ENCODE measurements around the gene LPIN1.
A peak's percentile ranks its signal among the peaks of the same experiment; 100 is the strongest.

Gene LPIN1

DNA sequence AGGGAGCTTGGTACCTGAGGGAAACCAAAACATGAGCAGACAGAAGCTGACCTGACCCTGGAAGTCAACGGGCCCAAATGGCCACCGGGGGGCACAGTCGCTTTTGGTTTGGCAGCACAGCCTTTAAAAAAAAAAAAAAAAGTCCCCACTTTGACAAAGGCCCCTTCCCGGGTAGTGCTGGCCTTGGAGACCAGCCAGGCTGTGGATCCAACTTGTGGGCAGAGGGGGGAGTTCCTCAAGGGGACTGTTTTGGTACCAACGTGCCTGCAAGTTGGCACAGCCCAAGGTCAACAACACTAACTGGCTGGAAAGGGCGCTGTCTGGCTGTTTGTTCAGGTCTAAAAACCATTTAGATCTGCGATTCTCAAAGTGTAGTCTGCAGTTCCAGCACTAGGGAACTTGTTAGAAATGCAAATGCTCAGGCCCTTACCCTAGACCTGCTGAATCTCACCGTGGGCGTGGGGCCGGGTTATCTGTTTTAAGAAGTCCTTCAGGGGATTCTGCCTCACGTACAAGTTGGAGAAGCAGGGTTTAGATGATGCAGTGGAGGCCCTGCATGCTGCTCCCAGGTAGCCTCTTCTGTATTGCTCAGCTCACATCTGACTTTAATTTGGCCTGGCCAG, 83.0 kb downstream of the LPIN1 start:
- CTCF ChIA-PET, result interaction anchor here (0.7 to 2.2 kb wide), 6 partner anchors 10 to 1178 kb away, joined by 3 to 13 read pairs (median 6); no protein-coding TSS in a partner anchor

DNA sequence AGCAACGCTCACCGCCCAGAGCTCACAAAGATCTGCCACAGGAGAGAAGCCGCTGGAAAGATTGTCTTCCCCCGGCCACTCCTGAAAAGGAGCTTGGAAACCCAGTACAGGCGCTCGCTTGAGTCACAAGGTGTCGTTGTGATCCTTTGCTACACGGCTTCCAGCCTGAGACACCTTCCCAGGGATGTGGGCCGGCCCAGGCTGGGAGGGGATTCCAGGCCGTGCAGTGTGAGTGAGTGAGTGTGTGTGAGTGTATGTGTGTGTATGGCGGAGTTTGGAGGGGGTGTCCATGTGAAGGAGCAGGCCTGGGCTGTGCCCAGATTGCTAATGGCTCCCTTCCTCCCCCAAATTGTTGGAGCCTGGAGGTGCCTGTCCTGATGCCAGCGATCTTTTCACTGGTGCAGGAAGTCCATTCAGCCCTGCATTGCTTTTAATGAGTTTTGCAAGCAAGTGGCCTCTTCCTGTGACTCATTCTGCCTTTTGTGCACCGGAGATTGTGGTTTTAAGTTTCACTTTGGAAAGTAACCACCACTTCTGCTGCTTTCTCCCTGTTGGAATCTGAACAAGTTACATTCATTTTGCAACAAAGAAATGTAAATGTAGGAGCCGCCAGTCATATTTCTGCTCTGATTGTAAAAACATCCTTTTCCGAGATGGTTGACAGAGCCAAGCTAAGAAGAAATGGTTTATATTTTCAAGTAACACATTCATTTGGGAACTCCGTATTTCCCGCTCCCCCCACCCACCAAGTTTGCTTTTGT, 83.7 kb downstream of the LPIN1 start:
- ChIA-PET CTCF (interaction anchor here (0.7 to 2.2 kb wide), 6 partner anchors 11 to 1177 kb away, joined by 3 to 13 read pairs (median 6); no protein-coding TSS in a partner anchor), POLR2A (no interaction called here)
- TF ChIP-seq, protein P1, sequence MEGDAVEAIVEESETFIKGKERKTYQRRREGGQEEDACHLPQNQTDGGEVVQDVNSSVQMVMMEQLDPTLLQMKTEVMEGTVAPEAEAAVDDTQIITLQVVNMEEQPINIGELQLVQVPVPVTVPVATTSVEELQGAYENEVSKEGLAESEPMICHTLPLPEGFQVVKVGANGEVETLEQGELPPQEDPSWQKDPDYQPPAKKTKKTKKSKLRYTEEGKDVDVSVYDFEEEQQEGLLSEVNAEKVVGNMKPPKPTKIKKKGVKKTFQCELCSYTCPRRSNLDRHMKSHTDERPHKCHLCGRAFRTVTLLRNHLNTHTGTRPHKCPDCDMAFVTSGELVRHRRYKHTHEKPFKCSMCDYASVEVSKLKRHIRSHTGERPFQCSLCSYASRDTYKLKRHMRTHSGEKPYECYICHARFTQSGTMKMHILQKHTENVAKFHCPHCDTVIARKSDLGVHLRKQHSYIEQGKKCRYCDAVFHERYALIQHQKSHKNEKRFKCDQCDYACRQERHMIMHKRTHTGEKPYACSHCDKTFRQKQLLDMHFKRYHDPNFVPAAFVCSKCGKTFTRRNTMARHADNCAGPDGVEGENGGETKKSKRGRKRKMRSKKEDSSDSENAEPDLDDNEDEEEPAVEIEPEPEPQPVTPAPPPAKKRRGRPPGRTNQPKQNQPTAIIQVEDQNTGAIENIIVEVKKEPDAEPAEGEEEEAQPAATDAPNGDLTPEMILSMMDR (IDR thresholded peaks at IDR 0.05; ENCODE audit: control extremely low read depth, extremely low read depth, low read depth, missing control alignments), result peak; percentile 22
- DNase-seq (ENCODE audit: extremely low spot score), result peak; percentile 69

More for the DNA sequence above, 83.0 kb downstream of the LPIN1 start:
- peak; percentile 57 for DNase-seq (ENCODE audit: extremely low spot score)
- TF ChIP-seq, protein P1 (IDR thresholded peaks at IDR 0.05; ENCODE audit: control extremely low read depth, extremely low read depth, low read depth, missing control alignments), result peak; percentile 46
- POLR2A ChIA-PET, result no interaction called here

DNA sequence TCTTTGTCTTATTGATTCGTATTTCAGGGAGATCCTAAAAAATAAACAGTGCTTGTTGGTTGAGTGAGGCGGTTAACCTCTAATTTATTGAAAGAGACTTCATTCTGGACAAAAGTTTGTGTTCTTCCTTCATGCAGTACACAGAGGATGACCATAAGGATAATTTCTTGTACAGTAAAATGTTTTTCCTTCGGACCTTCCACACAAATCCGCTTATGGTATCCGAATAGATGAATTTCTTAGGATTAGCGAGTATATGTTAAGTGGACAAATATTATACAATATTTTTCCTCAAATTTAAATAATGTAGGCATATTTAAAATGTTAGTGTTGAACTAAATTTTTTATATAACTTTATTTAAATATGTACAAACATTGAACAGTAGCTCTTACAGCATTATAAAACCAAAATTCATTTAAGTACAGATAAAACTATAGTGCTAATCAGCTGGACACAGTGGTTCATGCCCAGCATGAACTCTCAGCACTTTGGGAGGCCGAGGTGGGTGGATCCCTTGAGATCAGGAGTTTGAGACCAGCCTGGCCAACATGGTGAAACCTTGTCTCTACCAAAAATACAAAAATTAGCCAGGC, 84.4 kb downstream of the LPIN1 start:
- ChIA-PET CTCF (interaction anchor here (2.2 kb wide), 1 partner anchor 1100 kb away, joined by 7 read pairs; no protein-coding TSS in a partner anchor), POLR2A (no interaction called here)
- TF ChIP-seq, protein P1 (IDR thresholded peaks at IDR 0.05; ENCODE audit: control extremely low read depth, extremely low read depth, low read depth, missing control alignments), result no peak
- no peak for DNase-seq (ENCODE audit: extremely low spot score)

DNA sequence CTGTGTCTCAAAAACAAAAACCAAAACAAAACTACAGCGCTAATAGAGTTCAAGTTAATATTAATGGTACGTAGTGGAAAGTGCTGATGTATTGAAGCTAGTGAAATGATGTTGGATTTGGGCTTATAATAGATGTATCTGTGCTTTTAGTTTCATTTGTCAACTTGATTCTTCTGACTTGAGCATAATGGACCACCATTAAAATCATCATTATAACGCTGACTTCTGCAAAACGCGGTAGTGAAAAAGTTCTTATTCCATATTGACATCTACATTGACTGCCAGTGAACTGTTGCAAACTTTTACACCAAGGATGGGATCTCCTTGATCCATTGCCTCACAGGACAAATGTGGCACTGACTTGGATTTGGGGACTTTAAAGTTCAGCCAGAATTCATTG, 85.0 kb downstream of the LPIN1 start:
- POLR2A ChIA-PET, result no interaction called here
- CTCF ChIA-PET, result interaction anchor here (1.9 kb wide), 1 partner anchor 1176 kb away, joined by 6 read pairs; no protein-coding TSS in a partner anchor
- TF ChIP-seq, protein P1 (IDR thresholded peaks at IDR 0.05; ENCODE audit: control extremely low read depth, extremely low read depth, low read depth, missing control alignments), result no peak
- DNase-seq (ENCODE audit: extremely low spot score), result no peak

DNA sequence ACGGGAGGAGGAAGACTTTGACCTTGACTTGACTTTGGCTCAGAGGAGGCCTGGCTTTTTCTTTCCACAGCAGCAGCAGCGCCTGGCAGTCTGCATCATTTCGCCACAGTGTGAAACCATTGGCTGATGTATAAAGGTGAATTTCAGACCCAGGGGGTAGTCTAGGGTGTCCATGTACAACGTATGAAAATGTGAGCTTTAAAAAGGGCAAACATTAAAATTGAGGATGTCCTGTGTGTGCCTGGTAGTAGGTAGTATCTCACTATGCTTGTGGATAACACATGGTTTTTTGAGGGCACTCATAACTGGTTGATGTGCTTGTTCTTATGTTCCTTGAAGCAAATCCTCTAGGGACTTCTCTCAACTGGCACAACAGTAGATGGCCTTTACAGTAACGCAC, 86.1 kb downstream of the LPIN1 start:
- no peak for DNase-seq (ENCODE audit: extremely low spot score)
- TF ChIP-seq, protein P1 (IDR thresholded peaks at IDR 0.05; ENCODE audit: control extremely low read depth, extremely low read depth, low read depth, missing control alignments), result no peak
- CTCF ChIA-PET, result interaction anchor here (1.9 kb wide), 1 partner anchor 1175 kb away, joined by 6 read pairs; no protein-coding TSS in a partner anchor
- POLR2A ChIA-PET, result no interaction called here

DNA sequence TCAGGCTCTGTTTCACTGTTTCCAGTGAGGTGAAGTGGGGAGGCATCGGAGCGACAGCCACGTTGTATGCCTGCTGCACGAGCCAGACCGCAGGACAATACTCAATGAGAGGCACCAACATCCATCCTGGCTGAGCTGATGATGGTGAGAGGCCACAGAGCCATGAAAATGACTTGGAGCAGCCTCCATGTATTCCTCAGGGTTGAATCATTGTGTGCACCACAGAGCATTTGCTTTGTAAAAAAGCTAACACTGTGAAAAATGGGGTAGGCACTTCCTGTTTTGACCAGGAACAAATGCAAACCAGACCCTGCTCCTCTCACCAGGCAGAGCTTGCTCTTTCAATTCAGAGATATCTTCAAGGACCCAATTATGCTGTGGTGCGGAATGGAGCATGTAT, 87.2 kb downstream of the LPIN1 start:
- no peak for DNase-seq (ENCODE audit: extremely low spot score)
- ChIA-PET POLR2A (no interaction called here), CTCF (no interaction called here)
- TF ChIP-seq, protein P1 (IDR thresholded peaks at IDR 0.05; ENCODE audit: control extremely low read depth, extremely low read depth, low read depth, missing control alignments), result no peak
